Measurements from ENCODE around the gene EXOC4. TPM values are rescaled to one million over a fixed set of nuclear protein-coding genes. Genes with fewer than 3 reads are reported as not detected.

EXOC4 gene
- total RNA-seq, 1 experiment from 2014 or later, result 66.2 TPM

DNA sequence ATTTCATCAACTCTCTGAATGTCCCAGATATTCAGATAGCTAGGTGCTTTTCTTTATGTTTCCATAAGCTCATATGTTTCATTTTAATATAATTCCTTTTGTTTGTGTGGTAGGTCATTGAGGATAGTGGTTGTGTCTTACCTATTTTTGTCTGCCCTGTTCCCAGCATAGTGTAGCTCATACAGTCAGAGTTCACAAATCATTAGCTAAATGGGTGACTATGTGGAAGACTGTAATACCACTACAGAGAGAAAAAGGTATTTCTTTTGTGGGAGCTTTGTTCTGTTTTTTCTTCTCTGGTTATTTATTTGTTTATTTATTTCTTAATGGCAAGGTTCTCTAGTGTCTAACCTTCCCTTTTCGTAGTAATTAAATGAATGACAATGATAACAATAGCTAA is 39.8 kb downstream of the EXOC4 start:
- POLR2A ChIA-PET, result no interaction called here
- Mint-ChIP-seq H3K27me3 (ENCODE audit: insufficient read depth, unreplicated experiment) (no peaks in the 10 kb centered on the region), H3K4me3 (ENCODE audit: unreplicated experiment) (no peak overlapping the region), H3K36me3 (ENCODE audit: insufficient read depth, unreplicated experiment) (peaks cover 11% of the 10 kb centered on the region), H3K9me3 (ENCODE audit: unreplicated experiment) (no peaks in the 10 kb centered on the region), H3K27ac (ENCODE audit: unreplicated experiment) (no peak overlapping the region), H3K4me1 (ENCODE audit: low read depth, unreplicated experiment) (no peaks in the 10 kb centered on the region)
- Histone ChIP-seq H3K4me3 (ENCODE audit: low read depth, low read length) (no peak overlapping the region), H3K27me3 (replicated peaks; ENCODE audit: control insufficient read depth, insufficient read depth, low read length) (no peaks in the 10 kb centered on the region), H3K9me3 (no peaks in the 10 kb centered on the region), H3K36me3 (ENCODE audit: control insufficient read depth, insufficient read depth, low read length) (no peaks in the 10 kb centered on the region; the same call in 1 of the 2 replicates), H3K4me1 (no peaks in the 10 kb centered on the region)
- intact Hi-C loops (cut with micrococcal nuclease; ENCODE audit: unreplicated experiment), result no loop called here
- TF ChIP-seq, protein P1, sequence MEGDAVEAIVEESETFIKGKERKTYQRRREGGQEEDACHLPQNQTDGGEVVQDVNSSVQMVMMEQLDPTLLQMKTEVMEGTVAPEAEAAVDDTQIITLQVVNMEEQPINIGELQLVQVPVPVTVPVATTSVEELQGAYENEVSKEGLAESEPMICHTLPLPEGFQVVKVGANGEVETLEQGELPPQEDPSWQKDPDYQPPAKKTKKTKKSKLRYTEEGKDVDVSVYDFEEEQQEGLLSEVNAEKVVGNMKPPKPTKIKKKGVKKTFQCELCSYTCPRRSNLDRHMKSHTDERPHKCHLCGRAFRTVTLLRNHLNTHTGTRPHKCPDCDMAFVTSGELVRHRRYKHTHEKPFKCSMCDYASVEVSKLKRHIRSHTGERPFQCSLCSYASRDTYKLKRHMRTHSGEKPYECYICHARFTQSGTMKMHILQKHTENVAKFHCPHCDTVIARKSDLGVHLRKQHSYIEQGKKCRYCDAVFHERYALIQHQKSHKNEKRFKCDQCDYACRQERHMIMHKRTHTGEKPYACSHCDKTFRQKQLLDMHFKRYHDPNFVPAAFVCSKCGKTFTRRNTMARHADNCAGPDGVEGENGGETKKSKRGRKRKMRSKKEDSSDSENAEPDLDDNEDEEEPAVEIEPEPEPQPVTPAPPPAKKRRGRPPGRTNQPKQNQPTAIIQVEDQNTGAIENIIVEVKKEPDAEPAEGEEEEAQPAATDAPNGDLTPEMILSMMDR (IDR thresholded peaks at IDR 0.05; ENCODE audit: insufficient read depth in 1 of 2, low read depth in 1 of 2, low read length in 1 of 2, severe bottlenecking in 1 of 2, unreplicated experiment in 1 of 2), result no peak
- CTCF ChIA-PET, result interaction anchor here (1.2 kb wide), 1 partner anchor 141 kb away, joined by 4 read pairs; no protein-coding TSS in a partner anchor
- BruUV-seq (replicated peaks), result no TSS peak
- DNase-seq, result no peak

DNA sequence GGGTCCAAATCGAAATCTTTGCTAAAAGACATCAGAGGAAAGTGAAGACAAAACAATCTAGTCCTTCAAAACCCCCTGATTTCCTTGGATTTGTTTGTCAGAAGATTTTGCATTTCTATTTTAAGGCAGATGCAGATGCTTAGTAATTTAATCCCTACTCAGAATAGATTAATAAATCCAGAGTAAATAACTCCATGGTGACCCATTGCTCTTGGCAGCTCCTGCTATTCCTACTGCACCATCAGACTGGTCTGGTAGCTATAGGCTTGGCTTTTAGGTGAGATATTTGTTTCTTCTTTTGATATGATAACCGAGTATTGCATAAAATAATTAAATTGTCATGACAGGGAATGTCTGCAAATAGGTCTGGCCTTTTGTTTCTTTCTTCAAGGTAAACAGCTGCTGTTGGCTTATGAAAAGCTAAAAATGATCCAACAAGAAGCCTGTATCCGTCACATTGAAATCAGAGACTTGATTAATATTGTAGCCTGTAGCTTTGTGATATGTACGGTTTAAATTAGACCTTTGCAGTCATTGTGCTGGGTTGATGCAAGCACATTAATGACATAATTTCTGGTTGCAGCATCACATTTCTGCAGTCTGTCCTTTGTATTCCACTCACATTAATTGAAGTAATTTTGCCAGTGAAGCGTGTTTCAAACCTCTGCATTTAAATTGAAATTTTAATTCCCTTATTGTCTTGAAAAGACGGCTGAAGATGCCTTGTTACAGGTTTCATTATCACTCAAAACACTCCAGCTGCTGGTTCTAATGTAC is 40.7 kb downstream of the EXOC4 start:
- H3K27ac Mint-ChIP-seq (ENCODE audit: unreplicated experiment), result no peak overlapping the region
- Histone ChIP-seq H3K4me3 (ENCODE audit: low read depth, low read length) (no peak overlapping the region), H3K27me3 (replicated peaks; ENCODE audit: control insufficient read depth, insufficient read depth, low read length) (no peaks in the 10 kb centered on the region), H3K9me3 (no peaks in the 10 kb centered on the region), H3K4me1 (no peaks in the 10 kb centered on the region), H3K36me3 (ENCODE audit: control insufficient read depth, insufficient read depth, low read length) (no peaks in the 10 kb centered on the region; the same call in 1 of the 2 replicates)
- H3K27me3 Mint-ChIP-seq (ENCODE audit: insufficient read depth, unreplicated experiment), result no peaks in the 10 kb centered on the region
- H3K9me3 Mint-ChIP-seq (ENCODE audit: unreplicated experiment), result no peaks in the 10 kb centered on the region
- no TSS peak for BruUV-seq (replicated peaks)
- H3K4me3 Mint-ChIP-seq (ENCODE audit: unreplicated experiment), result no peak overlapping the region
- intact Hi-C loops (cut with micrococcal nuclease; ENCODE audit: unreplicated experiment), result no loop called here
- TF ChIP-seq, protein P1 (IDR thresholded peaks at IDR 0.05; ENCODE audit: insufficient read depth in 1 of 2, low read depth in 1 of 2, low read length in 1 of 2, severe bottlenecking in 1 of 2, unreplicated experiment in 1 of 2), result no peak
- peaks cover 11% of the 10 kb centered on the region for H3K36me3 Mint-ChIP-seq (ENCODE audit: insufficient read depth, unreplicated experiment)
- ChIA-PET CTCF (no interaction called here), POLR2A (no interaction called here)
- DNase-seq, result no peak
- no peaks in the 10 kb centered on the region for H3K4me1 Mint-ChIP-seq (ENCODE audit: low read depth, unreplicated experiment)

DNA sequence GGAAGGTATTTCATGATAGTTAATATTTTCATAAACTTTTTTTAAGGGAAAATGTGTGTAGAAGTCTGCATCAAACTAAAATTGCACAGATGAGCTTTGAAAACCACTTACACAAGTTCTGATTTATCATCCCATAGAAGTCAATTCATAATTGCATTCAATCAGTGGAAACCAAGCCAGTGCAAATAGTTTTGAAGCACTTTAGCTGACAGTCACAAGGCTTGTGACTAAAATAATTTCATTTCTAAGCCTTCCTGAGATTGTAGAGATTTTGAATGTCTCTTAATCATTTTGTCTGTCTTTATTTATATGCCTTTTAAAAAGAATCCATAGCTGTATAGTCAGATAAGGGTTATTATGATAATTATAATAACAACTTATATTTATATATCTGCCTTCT is 41.4 kb downstream of the EXOC4 start:
- no TSS peak for BruUV-seq (replicated peaks)
- intact Hi-C loops (cut with micrococcal nuclease; ENCODE audit: unreplicated experiment), result no loop called here
- TF ChIP-seq, protein P1 (IDR thresholded peaks at IDR 0.05; ENCODE audit: insufficient read depth in 1 of 2, low read depth in 1 of 2, low read length in 1 of 2, severe bottlenecking in 1 of 2, unreplicated experiment in 1 of 2), result no peak

More for the DNA sequence above, 41.4 kb downstream of the EXOC4 start:
- H3K36me3 Mint-ChIP-seq (ENCODE audit: insufficient read depth, unreplicated experiment), result peaks cover 11% of the 10 kb centered on the region
- ChIA-PET POLR2A (no interaction called here), CTCF (no interaction called here)
- H3K9me3 Mint-ChIP-seq (ENCODE audit: unreplicated experiment), result no peaks in the 10 kb centered on the region
- H3K4me1 Mint-ChIP-seq (ENCODE audit: low read depth, unreplicated experiment), result no peaks in the 10 kb centered on the region
- Histone ChIP-seq H3K36me3 (ENCODE audit: control insufficient read depth, insufficient read depth, low read length) (no peaks in the 10 kb centered on the region; the same call in 1 of the 2 replicates), H3K4me3 (ENCODE audit: low read depth, low read length) (no peak overlapping the region), H3K27me3 (replicated peaks; ENCODE audit: control insufficient read depth, insufficient read depth, low read length) (no peaks in the 10 kb centered on the region), H3K9me3 (no peaks in the 10 kb centered on the region), H3K4me1 (no peaks in the 10 kb centered on the region)
- H3K27ac Mint-ChIP-seq (ENCODE audit: unreplicated experiment), result no peak overlapping the region
- H3K4me3 Mint-ChIP-seq (ENCODE audit: unreplicated experiment), result no peak overlapping the region
- H3K27me3 Mint-ChIP-seq (ENCODE audit: insufficient read depth, unreplicated experiment), result no peaks in the 10 kb centered on the region
- no peak for DNase-seq
